Measurements from ENCODE around the gene SRPK2.
"Not testable (repeated sequence)": the region's sequence is repeated elsewhere in the genome, so short reads cannot be mapped to it uniquely, and the experiment has no call there.

The SRPK2 gene

DNA sequence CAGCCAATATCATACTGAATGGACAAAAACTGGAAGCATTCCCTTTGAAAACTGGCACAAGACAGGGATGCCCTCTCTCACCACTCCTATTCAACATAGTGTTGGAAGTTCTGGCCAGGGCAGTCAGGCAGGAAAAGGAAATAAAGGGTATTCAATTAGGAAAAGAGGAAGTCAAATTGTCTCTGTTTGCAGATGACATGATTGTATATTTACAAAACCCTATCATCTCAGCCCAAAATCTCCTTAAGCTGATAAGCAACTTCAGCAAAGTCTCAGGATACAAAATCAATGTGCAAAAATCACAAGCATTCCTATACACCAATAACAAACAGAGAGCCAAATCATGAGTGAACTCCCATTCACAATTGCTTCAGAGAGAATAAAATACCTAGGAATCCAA is 129.8 kb downstream of the SRPK2 start:
- DNase-seq = not testable (repeated sequence)

DNA sequence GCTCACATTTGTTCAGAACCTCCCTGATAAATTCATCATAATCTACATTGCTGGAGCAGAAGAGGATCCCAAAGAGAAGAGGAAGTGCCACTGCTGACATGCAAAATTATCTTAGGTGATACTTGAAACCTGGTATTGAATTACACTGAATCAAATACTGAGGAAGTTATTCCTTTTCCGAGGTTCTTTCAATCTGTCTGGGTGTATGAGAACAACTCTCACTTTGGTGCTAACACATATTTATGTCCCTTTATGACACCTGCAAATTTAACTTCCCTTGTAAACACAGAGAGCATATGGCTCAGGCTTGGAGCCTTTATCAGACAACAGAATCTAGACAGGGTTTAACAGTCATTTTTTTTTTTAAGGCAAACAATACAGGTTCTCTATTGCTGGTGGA is 131.4 kb downstream of the SRPK2 start:
- DNase-seq = no peak

DNA sequence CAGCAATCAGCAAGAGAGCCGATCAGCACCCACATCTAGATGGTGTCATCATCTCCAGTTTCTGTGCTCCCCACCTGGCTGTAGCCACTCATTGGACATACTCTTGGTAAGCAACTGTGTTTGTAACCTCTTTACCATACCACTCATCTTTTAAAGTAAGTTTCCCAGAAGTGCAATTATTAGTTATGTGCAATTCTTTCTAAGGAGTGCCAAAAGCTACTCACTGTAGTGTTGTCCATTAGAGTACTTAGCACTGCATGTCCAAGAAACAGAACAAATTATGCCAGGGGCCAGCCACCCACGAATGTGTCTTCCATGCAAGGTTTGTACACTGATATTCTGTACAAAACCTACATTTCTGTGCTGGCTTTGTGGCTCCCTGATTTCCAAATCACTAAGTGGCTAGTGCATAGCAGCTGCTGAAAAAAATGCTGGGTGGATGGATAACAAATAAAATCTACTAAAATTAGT is 131.9 kb downstream of the SRPK2 start:
- no peak for DNase-seq

DNA sequence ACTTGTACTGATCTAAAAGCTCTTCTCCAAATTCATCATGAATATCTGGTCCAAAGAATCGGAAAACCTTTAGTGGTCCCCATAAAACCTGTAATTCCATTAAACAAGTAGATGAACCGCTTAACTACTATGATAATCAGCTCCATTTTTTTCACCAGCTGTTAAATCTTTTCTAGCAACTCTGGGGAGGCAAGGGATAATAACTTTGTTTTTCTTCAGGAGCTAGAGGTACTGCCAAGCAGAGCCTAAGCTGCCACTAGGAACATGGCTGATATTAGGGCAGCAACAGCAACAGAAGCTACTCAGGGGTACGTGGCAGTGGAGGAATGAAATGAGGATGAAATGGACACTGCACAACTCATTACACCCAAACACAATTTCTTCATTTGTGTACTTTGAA is 138.0 kb downstream of the SRPK2 start:
- DNase-seq = no peak

DNA sequence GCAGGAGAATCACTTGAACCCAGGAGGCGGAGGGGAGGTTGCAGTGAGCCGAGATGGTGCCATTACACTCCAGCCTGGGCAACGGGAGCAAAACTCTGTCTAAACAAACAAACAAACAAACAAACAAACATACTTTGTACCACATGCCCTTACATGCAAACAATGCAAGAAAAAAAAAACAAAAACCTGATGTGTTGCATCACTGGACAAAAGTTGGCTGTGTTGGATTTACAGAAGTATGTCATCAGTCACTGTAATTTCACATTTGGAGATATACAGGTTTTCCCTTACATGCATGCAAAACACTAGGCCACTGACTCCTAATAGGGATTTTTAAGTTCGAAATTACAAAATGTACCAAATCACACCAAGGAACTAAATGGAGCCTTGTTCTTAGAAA is 138.5 kb downstream of the SRPK2 start:
- DNase-seq = no peak

DNA sequence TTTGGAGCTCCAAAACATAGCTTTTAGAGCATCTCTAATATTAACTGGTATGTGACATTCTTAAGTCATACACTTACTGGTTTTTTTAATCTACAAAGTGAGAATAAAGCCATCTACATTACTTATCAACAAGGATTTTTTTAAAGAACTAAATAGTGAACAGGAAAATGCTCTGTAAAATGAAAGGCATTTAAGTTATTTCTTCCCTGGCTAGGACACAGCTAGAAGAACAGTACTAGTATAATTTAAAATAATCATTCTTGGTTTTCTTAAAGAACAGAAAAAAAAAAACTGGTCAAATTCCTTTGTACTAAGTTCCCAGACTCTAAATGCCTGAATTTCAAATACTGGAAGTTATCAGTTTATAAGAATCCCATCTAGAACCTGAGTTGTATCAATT is 139.5 kb downstream of the SRPK2 start:
- no peak for DNase-seq

DNA sequence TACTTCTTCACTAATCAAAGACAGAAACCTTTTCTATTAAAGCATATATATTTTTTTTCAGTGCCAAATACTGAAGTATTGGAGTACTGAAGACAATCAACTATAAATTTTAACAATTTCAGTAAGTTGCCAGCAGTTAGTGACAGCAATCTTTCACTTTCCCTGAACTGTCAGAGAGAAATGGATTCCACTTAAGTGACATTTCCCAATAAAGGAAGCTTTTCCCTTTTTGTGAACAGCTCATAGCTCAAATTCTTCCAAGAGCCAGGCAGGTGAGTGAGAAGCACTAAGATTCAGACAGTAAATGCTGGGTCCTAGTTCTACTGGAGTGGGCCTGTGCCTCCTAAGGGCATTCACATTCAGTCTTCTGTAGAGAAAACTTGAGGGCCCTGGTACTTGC is 142.0 kb downstream of the SRPK2 start:
- DNase-seq = no peak

DNA sequence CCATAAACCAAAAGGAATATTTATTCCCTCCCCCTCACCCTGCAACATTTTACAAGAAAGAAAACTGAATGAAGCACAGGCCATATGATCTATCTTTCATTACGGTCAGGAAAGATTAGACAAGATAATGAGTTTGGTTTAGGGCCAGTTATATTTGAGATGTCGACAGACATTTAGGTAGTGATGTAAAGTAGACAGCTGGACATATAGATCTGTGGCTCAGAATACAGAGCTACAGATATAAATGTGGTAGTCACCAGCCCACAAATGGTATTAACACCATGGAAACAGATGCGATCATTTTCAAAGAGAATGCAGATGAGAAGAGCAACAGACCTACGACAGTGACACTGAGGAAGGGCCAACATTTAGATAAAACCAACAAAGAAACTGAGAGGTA is 142.5 kb downstream of the SRPK2 start:
- DNase-seq = no peak

DNA sequence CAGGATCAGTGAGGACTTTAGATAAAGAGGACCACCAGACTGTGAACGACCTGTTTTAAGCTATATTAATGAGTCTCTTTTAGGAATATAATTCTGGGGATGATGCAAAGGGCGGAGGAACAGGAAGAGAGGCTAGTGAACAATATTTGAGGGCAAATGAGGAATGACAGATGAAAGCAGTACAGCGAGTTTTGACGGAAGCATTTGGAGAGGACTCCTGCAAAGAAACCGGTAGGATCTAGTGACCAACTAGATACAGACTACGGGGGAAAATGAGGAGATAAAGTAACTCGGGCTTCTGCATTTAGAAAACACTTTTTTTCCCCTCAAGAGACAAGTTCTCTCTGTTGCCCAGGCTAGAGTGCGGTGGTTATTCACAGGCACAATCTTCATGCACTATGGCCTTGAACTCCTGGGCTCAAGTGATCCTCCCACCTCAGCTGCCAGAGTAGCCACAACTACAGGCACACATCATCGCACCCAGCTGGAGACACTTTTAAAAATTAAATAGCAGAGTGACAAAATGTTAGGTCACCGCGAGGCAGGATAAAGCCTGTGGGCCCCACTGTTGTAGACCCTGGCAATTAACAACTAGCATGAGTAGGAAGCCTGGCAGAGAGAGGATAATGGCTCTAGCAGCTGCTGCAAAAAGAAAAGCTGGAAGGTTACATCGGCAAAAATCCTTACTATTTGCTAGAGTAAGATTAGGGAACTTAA is 143.2 kb downstream of the SRPK2 start:
- DNase-seq = no peak

DNA sequence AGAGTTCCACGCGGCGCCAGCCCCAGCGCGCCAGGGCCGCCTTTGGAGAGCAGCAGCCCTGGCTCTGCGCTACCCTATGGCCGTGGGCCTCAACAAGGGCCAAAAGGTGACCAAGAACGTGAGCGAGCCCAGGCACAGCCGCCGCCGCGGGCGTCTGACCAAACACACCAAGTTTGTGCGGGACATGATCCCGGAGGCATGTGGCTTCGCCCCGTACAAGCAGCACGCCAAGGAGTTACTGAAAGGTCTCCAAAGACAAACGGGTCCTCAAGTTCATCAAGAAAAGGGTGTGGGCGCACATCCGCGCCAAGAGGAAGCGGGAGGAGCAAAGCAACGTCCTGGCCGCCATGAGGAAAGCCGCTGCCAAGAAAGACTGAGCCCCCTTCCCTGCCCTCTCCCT is 144.1 kb downstream of the SRPK2 start:
- no peak for DNase-seq

DNA sequence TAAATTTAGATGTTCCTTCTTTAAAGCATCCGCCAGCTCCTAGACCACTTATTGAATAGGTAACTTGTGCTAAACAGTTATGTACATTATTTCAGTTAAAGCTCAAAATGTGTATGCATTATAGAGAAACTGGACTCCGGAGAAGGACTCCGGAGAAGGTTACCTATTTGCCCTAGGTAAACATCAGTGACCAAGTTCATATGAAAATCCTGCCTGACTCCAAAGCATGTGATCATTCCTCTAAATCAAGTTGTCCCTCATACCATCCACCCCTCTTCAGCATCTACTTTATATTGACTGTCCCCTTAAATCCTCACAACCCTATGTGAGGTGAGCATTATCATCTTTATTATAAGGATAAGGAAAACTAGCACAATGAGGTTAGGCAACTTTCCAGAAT is 147.5 kb downstream of the SRPK2 start:
- no peak for DNase-seq

DNA sequence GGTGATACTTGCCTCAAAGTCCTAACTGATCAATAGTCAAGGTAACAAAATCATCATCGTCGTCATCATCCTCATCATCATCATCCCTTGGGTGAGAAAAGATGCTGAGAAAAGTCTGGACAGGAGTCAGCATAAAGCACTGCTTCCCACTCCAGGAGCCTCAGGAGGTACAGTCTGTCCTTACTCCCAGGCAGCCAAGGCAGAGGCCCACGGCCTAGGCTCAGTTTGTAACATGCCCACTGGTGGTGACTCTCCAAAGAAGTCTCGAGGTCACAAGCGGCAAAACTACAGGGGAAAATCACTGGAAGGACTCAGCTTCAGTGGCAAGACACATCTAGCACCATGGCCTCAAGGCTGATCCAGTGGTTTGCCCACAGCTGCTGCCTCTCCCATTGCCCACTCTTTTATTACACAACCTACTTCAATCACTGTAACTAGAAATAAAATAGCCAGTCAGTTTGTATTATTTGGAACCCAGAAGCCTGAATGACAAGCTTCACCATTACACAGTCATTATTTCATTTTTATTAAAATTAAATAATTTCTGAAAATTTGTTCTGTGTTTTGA is 150.4 kb downstream of the SRPK2 start:
- no peak for DNase-seq

DNA sequence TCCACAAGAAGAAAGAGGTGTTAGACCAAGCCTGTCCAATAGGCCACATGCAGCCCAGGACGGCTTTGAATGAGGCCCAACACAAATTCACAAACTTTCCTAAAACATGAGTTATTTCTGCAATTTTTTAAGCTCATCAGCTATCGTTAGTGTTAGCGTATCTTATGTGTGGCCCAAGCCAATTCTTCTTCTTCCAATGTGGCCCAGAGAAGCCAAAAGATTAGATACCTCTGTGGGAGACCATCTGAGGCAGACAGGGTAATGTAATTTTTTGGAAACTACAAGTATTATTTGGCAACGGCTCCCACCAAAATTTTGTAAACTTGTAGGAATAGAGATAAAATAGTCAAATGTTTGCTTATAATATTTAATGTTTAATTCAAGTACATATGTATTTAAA is 153.8 kb downstream of the SRPK2 start:
- no peak for DNase-seq

DNA sequence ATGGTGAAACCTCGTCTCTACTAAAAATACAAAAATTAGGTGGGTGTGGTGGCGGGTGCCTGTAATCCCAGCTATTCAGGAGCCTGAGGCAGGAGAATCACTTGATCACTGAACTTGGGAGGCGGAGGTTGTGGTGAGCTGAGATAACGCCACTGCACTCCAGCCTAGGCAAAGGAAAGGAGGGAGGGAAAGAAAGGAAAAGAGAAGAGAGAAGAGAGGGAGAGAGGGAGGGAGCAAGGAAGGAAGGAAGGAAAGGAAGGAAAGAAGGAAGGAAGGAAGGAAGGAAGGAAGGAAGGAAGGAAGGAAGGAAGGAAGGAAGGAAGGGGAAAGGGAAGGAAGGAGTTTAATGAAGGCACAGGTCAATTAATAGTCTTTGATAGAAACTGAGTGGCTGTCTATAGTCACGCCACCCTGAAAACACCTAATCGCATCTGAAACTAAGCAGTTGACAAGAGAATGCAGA is 155.9 kb downstream of the SRPK2 start:
- not testable (repeated sequence) for DNase-seq

DNA sequence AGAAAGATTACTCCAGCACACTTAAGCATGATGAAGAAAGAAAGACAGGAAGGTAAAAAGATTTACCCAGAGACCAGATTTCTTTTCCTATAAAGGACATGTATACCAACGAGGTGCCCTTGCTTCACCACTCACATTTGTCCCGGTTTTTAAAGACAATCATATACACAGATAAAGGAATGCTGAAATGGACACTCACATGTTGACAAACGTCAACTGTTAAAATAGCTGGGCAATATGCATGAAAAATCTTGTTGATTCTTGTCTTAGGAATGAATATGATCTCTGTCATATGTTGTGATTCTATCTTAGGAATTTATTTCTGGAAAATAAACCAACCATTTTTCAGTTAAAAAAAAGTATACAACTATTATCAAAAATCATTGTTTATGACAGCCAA is 158.2 kb downstream of the SRPK2 start:
- no peak for DNase-seq

DNA sequence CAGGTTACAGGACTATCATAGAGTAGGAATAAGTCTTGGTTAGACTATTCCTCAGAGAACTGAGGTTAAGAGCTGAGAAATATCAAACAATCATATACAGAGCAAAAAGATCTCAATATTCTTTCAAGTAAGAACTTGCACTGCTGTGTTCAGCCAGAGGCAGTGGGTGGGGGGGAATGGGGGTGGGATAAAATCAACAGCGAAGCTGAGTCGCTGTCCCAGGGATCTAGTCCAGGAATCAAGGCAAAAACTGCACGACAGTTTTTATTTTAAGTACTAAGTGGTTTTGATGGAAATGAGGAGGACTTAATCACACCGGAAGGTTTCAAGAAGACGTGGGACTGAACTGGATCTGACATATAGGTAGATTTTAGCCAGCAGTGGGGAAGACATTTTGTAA is 159.1 kb downstream of the SRPK2 start:
- no peak for DNase-seq

DNA sequence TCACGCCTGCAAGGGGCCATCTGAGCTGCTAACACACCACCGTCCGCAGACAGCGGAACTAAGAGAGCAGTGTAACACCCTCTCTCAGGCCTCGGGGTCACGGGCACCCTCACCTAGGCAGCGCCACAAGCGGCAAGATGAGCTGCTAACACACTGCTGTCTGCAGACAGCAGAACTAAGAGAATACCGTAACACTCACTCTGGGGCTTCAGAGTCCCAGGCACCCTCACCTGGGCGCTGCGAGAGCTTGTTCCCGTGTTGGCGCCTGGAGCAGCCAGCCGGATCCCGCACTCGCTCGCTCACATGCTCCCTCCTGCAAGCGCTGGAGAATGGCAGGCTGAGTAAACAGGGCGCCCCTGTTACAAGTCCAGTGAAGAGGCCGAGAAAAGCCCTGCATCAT is 160.2 kb downstream of the SRPK2 start:
- no peak for DNase-seq

DNA sequence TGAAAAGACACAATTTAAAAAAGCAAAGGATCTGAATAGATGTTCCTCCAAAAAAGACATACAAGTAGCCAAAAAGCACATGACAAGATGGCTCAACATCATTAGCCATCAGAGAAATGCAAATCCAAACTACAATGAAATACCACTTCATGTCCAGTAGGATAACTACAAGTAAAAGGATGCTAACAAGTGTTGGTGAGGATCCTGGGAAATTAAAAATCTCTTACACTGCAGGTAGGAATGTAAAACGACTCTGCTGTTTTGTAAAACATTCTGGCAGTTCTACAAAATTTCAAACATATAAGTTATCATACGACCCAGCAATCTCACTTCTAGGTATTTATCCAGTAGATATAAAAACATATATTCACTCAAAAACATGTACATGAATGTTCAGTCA is 161.3 kb downstream of the SRPK2 start:
- no peak for DNase-seq

DNA sequence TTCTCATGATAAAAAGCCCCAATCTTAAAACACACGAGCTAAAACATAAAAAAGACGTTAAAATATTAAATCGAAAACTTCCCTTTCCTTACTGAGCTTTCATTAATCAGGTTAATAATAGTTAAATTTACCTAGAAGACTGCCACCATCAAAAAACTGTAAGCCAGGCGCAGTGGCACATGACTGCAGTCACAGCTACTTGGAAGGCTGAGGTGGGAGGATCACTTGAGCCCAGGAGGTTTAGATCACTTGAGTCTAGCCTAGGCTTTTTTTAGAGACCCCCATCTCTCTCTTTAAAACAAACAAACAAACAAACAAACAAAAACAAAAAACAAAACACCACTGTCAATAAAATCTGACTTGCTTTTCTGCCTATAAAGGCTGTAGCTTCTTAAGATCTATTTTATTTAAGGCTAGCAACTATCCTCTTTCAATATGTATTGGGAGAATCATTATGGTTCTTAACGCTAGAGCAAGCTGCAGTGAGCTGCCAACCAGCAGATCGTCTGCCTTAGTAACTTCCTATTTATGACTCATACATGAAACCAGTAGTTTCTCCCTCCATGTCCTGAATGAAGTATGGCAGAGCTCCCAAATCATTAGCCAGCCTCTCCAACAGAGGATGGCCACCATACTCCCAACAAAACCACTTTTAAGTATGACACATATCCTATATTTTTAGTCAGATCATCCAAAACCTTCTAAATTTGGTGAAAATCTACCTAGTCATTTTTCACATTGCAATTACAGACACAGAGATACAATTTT is 163.7 kb downstream of the SRPK2 start:
- DNase-seq = peak; percentile 93

DNA sequence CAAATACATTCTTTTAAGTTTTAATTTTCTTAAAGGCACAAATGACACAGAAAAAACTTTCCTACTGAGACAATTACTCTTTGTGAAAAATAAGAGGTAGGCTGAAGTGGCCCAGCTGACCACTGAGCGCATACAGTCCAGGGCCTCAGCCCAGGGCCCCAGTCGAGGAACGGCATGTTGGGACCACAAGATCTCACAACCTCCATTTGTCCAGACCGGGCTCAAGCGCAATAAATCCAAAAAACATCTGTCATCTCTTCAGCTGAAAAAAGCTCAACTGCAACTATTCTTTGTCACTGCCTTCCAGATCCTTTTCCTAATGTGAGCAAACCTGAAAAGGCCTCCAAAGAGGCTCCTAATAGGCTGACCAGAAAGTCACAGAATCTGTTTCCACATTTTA is 165.8 kb downstream of the SRPK2 start:
- DNase-seq = no peak

DNA sequence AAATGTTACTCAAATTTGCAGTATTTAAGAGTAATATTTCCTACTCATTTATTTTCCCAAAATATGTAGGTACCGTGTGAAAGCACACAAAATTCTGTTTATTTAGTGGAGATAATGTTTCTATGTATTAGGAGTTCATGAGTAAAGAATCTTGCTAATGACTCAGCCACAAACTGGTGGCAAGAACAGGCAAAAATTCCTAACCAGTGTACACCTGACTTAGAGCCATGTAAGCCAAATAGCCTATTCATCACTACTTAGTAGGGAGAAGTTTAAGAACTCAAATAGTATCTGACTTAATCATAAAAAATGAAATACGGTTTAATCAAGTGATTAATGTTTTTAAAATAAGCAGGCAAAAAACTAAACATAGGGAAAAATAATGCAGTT is 169.0 kb downstream of the SRPK2 start:
- peak; percentile 58 for DNase-seq

DNA sequence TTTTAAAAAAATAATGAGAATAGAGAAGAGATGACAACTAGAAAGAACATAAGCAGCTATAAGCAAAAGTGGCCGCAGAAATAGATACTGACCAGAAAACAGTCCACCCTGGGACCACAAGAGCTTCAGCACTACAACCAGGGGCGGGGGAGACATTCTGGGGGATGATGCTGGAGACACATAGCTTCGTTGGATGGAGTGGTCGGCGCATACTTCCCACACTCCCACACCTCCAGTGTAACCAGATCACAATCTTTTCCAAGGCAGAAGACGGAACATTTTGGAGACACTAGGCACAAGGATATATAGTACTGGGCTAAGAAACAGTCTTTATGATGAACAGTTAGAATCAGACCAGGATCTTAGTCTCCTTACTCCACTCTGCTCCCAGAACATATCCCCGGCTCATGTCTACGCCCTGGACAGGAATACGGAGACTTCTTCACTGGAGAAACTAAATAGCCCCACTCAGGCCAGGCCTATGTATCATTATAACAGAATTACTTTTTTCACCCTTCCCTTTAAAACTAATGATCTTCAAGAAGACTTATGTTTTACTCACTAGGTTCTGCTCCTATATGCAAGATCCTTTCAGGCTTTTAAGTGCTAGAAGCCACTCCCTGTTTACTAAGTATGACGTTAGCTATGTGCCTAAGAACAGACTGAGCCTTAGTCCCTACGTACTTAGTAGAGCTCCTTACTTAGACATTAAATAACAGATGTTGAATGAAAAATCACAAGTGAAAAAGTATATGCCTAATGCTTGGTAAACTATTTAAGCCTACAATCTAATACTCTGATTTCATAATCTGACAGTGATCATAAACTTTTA is 169.6 kb downstream of the SRPK2 start:
- DNase-seq = no peak

DNA sequence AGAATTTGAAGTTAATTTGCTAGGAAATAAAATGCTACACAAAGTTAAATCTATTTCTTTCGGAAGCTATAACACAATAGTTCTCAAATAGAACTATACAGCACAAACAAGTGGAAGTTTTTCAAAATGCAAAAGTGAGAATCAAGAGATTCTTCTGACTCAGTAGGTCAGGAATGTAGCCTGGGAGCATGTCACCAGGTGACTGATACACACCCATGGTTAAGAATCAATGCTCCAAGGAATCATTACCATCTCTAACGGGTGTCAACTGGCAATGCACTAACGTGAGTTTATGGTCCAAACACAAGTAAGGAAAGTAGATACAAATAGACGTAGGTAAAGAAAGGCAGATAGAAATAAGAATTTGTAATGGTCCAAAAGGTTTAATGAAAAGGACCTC is 170.5 kb downstream of the SRPK2 start:
- DNase-seq = no peak

All from fibroblast of skin of right quadriceps (primary cell).